H1 (cell line): ENCODE data around the gene GADD45B. TPM values are rescaled to one million over a fixed set of nuclear protein-coding genes. Genes with fewer than 3 reads are reported as not detected.

ENCODE experiments used
- CTCF ChIA-PET: fragments of 300-600 bp; sonication (Branson Sonifier 250); formaldehyde crosslinking; loops from one replicate; lab custom pipeline; 2021; ENCODE audit not compliant: partially characterized antibody; lab: Charles Lee
- POLR2A ChIA-PET: fragments of 300-600 bp; sonication (Branson Sonifier 250); formaldehyde crosslinking; loops from one replicate; lab custom pipeline; 2021; ENCODE audit warnings: inconsistent platforms; ENCODE audit not compliant: partially characterized antibody; lab: Charles Lee
- DNase-seq, 2 experiments: peaks; one replicate each; pipeline versions ENCODE4 v3.0.0 to v3.0.0-alpha.2; 2010 to 2022; ENCODE audit warnings: low spot score in 2 of 2, low read depth in 1 of 2, mixed read lengths in 1 of 2
- FAIRE-seq: peaks from 2 replicates; lab custom pipeline; 2011; peaks lifted over from hg19 to GRCh38; lab: Jason Lieb, UNC
- H2AFZ ChIP-seq: 2 replicates; pipeline ENCODE4 v1.8.1; 2012; ENCODE audit warnings: low read length, inconsistent platforms
- H2AK5ac ChIP-seq: 2 replicates; pipeline ENCODE4 v1.6.1; 2013; ENCODE audit warnings: low read depth, low read length
- H2BK120ac ChIP-seq: replicated peaks from 2 replicates; pipeline ENCODE3; 2013; ENCODE audit warnings: low read depth, low read length, inconsistent platforms
- H2BK12ac ChIP-seq: 2 replicates; pipeline ENCODE4 v1.6.1; 2013; ENCODE audit warnings: low read depth, low read length
- H2BK15ac ChIP-seq: 2 replicates; pipeline ENCODE4 v1.6.1; 2013; ENCODE audit warnings: low read length
- H2BK20ac ChIP-seq: 2 replicates; pipeline ENCODE4 v1.6.1; 2013; ENCODE audit warnings: low read length
- H2BK5ac ChIP-seq: 2 replicates; pipeline ENCODE4 v1.6.1; 2013; ENCODE audit warnings: low read depth, low read length
- H3K14ac ChIP-seq: 2 replicates; pipeline ENCODE4 v1.6.1; 2013; ENCODE audit warnings: inconsistent platforms; ENCODE audit not compliant: insufficient read length
- H3K18ac ChIP-seq: 2 replicates; pipeline ENCODE4 v1.6.1; 2013; ENCODE audit warnings: low read length; ENCODE audit errors: extremely low read depth
- H3K23ac ChIP-seq: 2 replicates; pipeline ENCODE4 v1.6.1; 2013; ENCODE audit warnings: inconsistent platforms; ENCODE audit not compliant: insufficient read length
- H3K23me2 ChIP-seq: 2 replicates; pipeline ENCODE4 v1.6.1; 2013; ENCODE audit warnings: low read depth, low read length
- H3K27ac ChIP-seq: 2 replicates; pipeline ENCODE4 v1.6.1; 2011; ENCODE audit warnings: low read depth, low read length, inconsistent platforms
- H3K27me3 ChIP-seq, 4 experiments: replicated peaks in 1 of 4; 1 replicate in 1 of 4; 2 replicates in 3 of 4; pipeline versions ENCODE4 v1.6.1 to v1.8.1; 2011 to 2013; ENCODE audit warnings: low read length in 3 of 4, mild to moderate bottlenecking in 3 of 4, inconsistent platforms in 2 of 4, mixed read lengths in 2 of 4, moderate library complexity in 1 of 4; ENCODE audit not compliant: control insufficient read depth in 3 of 4, insufficient read depth in 3 of 4; ENCODE audit errors: extremely low read depth in 1 of 4
- H3K36me3 ChIP-seq, 4 experiments: 2 replicates each; pipeline versions ENCODE4 v1.6.1 to v1.8.1; 2011 to 2013; ENCODE audit warnings: mild to moderate bottlenecking in 4 of 4, low read length in 3 of 4, moderate library complexity in 2 of 4, control low read depth in 1 of 4, inconsistent platforms in 1 of 4; ENCODE audit not compliant: insufficient read depth in 4 of 4, control insufficient read depth in 2 of 4
- H3K4ac ChIP-seq: replicated peaks from 2 replicates; pipeline ENCODE3; 2013; ENCODE audit warnings: low read length, low read depth, mixed read lengths, inconsistent platforms; ENCODE audit not compliant: insufficient read length
- H3K4me1 ChIP-seq, 4 experiments: replicated peaks in 1 of 4; 1 replicate in 1 of 4; 2 replicates in 3 of 4; pipeline versions ENCODE4 v1.6.1 to v1.8.1; 2011 to 2013; ENCODE audit warnings: low read length in 3 of 4, inconsistent platforms in 2 of 4, mixed read lengths in 1 of 4; ENCODE audit not compliant: insufficient read depth in 4 of 4, control insufficient read depth in 3 of 4
- H3K4me2 ChIP-seq, 2 experiments: 2 replicates each; pipeline versions ENCODE4 v1.6.1 to v1.8.1; 2011 to 2013; ENCODE audit warnings: low read depth in 2 of 2, low read length in 2 of 2, control low read depth in 1 of 2, inconsistent platforms in 1 of 2, mild to moderate bottlenecking in 1 of 2; ENCODE audit not compliant: insufficient read depth in 1 of 2
- H3K4me3 ChIP-seq, 4 experiments: fragments of 200-600, 300-600 bp in 1 of 4; sonication (generic), shearing (Covaris generic), sonication (Bioruptor Twin) in 1 of 4; 2 replicates each; pipeline versions ENCODE4 v1.5.1 to v1.8.1; 2011 to 2016; ENCODE audit warnings: low read length in 4 of 4, low read depth in 3 of 4, control low read depth in 2 of 4, inconsistent platforms in 2 of 4, mild to moderate bottlenecking in 2 of 4, mixed read lengths in 1 of 4, moderate library complexity in 1 of 4; ENCODE audit not compliant: insufficient read depth in 2 of 4; ENCODE audit errors: extremely low read depth in 1 of 4
- H3K56ac ChIP-seq: replicated peaks from 2 replicates; pipeline ENCODE3; 2013; ENCODE audit warnings: low read depth, mild to moderate bottlenecking, mixed read lengths, low read length, inconsistent platforms; ENCODE audit not compliant: insufficient read length
- H3K79me1 ChIP-seq: 2 replicates; pipeline ENCODE4 v1.6.1; 2013; ENCODE audit warnings: low read depth, low read length, control low read depth
- H3K79me2 ChIP-seq, 2 experiments: 2 replicates each; pipeline versions ENCODE4 v1.6.1 to v1.8.1; 2012 to 2013; ENCODE audit warnings: low read length in 2 of 2, mild to moderate bottlenecking in 2 of 2, inconsistent platforms in 1 of 2; ENCODE audit not compliant: insufficient read depth in 2 of 2, control insufficient read depth in 1 of 2
- H3K9ac ChIP-seq, 4 experiments: replicated peaks in 1 of 4; 1 replicate in 1 of 4; 2 replicates in 3 of 4; pipeline versions ENCODE4 v1.6.1 to v1.8.1; 2011 to 2013; ENCODE audit warnings: low read depth in 3 of 4, low read length in 3 of 4, control low read depth in 2 of 4, mild to moderate bottlenecking in 2 of 4, moderate library complexity in 2 of 4, inconsistent platforms in 1 of 4; ENCODE audit errors: extremely low read depth in 1 of 4
- H3K9me3 ChIP-seq, 2 experiments: 2 replicates each; pipeline versions ENCODE4 v1.6.1 to v1.8.1; 2012 to 2013; ENCODE audit warnings: mild to moderate bottlenecking in 2 of 2, moderate library complexity in 2 of 2, control low read depth in 1 of 2, inconsistent platforms in 1 of 2, low read depth in 1 of 2, low read length in 1 of 2, mixed read lengths in 1 of 2; ENCODE audit not compliant: insufficient read depth in 2 of 2
- H4K20me1 ChIP-seq, 2 experiments: replicated peaks in 1 of 2; 2 replicates each; pipeline versions ENCODE3 to v1.8.1; 2011 to 2013; ENCODE audit warnings: inconsistent platforms in 2 of 2, low read length in 2 of 2, mild to moderate bottlenecking in 1 of 2; ENCODE audit not compliant: insufficient read depth in 2 of 2, control insufficient read depth in 1 of 2
- H4K5ac ChIP-seq: 2 replicates; pipeline ENCODE4 v1.6.1; 2013; ENCODE audit warnings: low read length, low read depth, mixed read lengths, inconsistent platforms; ENCODE audit not compliant: insufficient read length
- H4K8ac ChIP-seq: 2 replicates; pipeline ENCODE4 v1.8.0; 2013; ENCODE audit warnings: mild to moderate bottlenecking, moderate library complexity, low read length, inconsistent platforms; ENCODE audit not compliant: insufficient read depth; ENCODE audit errors: extremely low read depth
- H4K91ac ChIP-seq: replicated peaks from 2 replicates; pipeline ENCODE3; 2013; ENCODE audit warnings: low read length, mixed read lengths, inconsistent platforms; ENCODE audit not compliant: insufficient read length
- EGR1 ChIP-seq: IDR thresholded peaks from 2 replicates; pipeline ENCODE4 v1.6.1; 2011; ENCODE audit warnings: low read depth, low read length, borderline replicate concordance
- NRF1 ChIP-seq: IDR thresholded peaks from 2 replicates; pipeline ENCODE4 v1.6.1; 2011; ENCODE audit warnings: mild to moderate bottlenecking, low read depth, low read length, improper control_type of control experiment
- PHF8 ChIP-seq: fragments of 200-600 bp; sonication (generic); conservative IDR thresholded peaks from 2 replicates; pipeline ENCODE4 v1.7.1; 2012; ENCODE audit warnings: low read depth, mild to moderate bottlenecking, inconsistent platforms, low read length, moderate library complexity
- RNF2 ChIP-seq: fragments of 200-900, 300-1000 bp; sonication (generic); IDR thresholded peaks from 2 replicates; pipeline ENCODE4 v1.7.1; 2016; ENCODE audit warnings: borderline replicate concordance, low read depth, mild to moderate bottlenecking, antibody characterized with exemption, low read length; ENCODE audit not compliant: poor library complexity, severe bottlenecking; ENCODE audit errors: missing control alignments
- RXRA ChIP-seq: IDR thresholded peaks from 2 replicates; pipeline ENCODE4 v1.6.1; 2011; ENCODE audit warnings: low read depth, mild to moderate bottlenecking, low read length, moderate library complexity; ENCODE audit not compliant: insufficient read depth
- SP4 ChIP-seq: IDR thresholded peaks from 2 replicates; pipeline ENCODE4 v1.6.1; 2012; ENCODE audit warnings: low read length, inconsistent platforms
- TBP ChIP-seq: IDR thresholded peaks from 2 replicates; pipeline ENCODE4 v1.6.1; 2011; ENCODE audit warnings: low read depth, low read length, improper control_type of control experiment
- YY1 ChIP-seq: IDR thresholded peaks from 2 replicates; pipeline ENCODE4 v1.6.1; 2011; ENCODE audit warnings: low read depth, mild to moderate bottlenecking, low read length
- WGBS, 2 experiments: shearing (Covaris generic) in 1 of 2; methylation state at CpG; one replicate each; pipeline versions ENCODE4 v1.1.6 to v1.1.7; 2013 to 2015; ENCODE audit warnings: low lambda C conversion rate in 2 of 2, mixed read lengths in 2 of 2, inconsistent platforms in 1 of 2, low coverage in 1 of 2, missing lambda C conversion rate in 1 of 2; ENCODE audit not compliant: insufficient replicate concordance in 2 of 2, insufficient coverage in 1 of 2, insufficient read length in 1 of 2; ENCODE audit errors: extremely low coverage in 1 of 2, missing lambda C conversion rate in 1 of 2; 5-methylcytosine and 5-hydroxymethylcytosine counted together
- polyA plus RNA-seq, 7 experiments: library from polyadenylated mRNA; depleted of rRNA in 3 of 7; stranded (reverse) in 5 of 7; unstranded in 2 of 7; fragments of >200 nt in 5 of 7; fragments of 200-250 nt in 2 of 7; gene quantifications; 1 replicate in 5 of 7; 2 replicates in 1 of 7; 4 replicates in 1 of 7; pipeline versions ENCODE4 v1.2.1 to v1.2.3, GENCODE V29; 2011 to 2013; ENCODE audit warnings: missing spikeins in 2 of 7, mixed read lengths in 2 of 7
- total RNA-seq: library from RNA; stranded (reverse); fragmentation: NEBNext Ultra II Directional; extraction: Animal tissue kit (Norgen Biotek cat#: 25700); gene quantifications from 2 replicates; pipeline ENCODE4 v1.2.1, GENCODE V29; 2021
- TF ChIP-seq, protein P1 (sequence below): IDR thresholded peaks from 2 replicates; pipeline ENCODE4 v1.6.1; 2011; ENCODE audit warnings: low read length, improper control_type of control experiment
- TF ChIP-seq, protein P2 (sequence below): IDR thresholded peaks from 2 replicates; pipeline ENCODE4 v1.6.1; 2012; ENCODE audit warnings: low read length, inconsistent platforms
- TF ChIP-seq, protein P3 (sequence below): IDR thresholded peaks from 2 replicates; pipeline ENCODE4 v1.6.1; 2012; ENCODE audit warnings: inconsistent platforms

Gene GADD45B
- total and polyA plus RNA-seq, 2 of the 8 experiments (the other 6 are each of a cell fraction or from before 2014, with no cell fraction given): 7.4 to 11.4 TPM

DNA sequence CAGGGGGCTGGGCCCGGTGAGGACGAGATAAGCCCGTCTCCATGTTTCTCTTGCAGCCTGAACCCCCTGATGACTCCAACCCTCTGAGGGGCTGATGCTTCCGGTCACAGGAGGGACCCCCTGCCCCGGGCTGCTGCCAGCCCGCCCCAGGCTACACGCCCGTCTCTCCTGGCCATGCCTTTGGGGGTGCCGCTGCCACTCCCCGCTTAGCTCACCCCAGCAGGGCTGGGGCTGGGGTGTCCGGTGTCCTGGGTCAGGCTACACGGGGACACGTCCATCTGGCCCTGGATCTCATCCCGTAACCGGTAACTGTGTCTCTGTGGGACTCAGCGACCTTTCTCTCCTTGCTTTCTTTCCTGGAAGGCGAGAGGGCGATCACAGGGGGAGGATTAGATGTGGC lies 40.8 kb downstream of the GADD45B start:
- FAIRE-seq: no peak
- Histone ChIP-seq H3K79me1 (no peaks in the 10 kb centered on the region), H4K5ac (no peak overlapping the region), H3K56ac (no peak overlapping the region), H4K8ac (peak overlapping the region; percentile 45; the same call in 1 of the 2 replicates), H3K79me2 (no peaks in the 10 kb centered on the region), H3K27ac (no peak overlapping the region), H3K23me2 (no peaks in the 10 kb centered on the region), H2AFZ (no peak overlapping the region), H2BK20ac (no peak overlapping the region), H3K4me3 (no peak overlapping the region), H3K4ac (no peak overlapping the region), H3K9me3 (no peaks in the 10 kb centered on the region), H4K91ac (no peak overlapping the region), H3K14ac (no peak overlapping the region), H3K36me3 (no peaks in the 10 kb centered on the region), H3K27me3 (no peaks in the 10 kb centered on the region), H2BK12ac (no peak overlapping the region), H4K20me1 (no peaks in the 10 kb centered on the region), H3K18ac (no peak overlapping the region), H2BK15ac (no peak overlapping the region), H2BK5ac (no peak overlapping the region), H3K4me1 (peaks cover 0 to 9% (median 6%) of the 10 kb centered on the region in 4 experiments; a peak in 5 of 7 replicates), H2BK120ac (no peak overlapping the region), H3K23ac (no peak overlapping the region), H3K4me2 (no peak overlapping the region), H2AK5ac (peak overlapping the region; percentile 39; the same call in 1 of the 2 replicates), H3K9ac (no peak overlapping the region)
- 87% methylated on average over 18 of the region's 18 CpGs; no CpG with 5 or more reads in 1 of the 2 experiments for WGBS, 2 experiments
- no peak for DNase-seq
- POLR2A ChIA-PET: interaction anchor here (5.6 kb wide), 1 partner anchor 40 kb away, joined by 37 read pairs; the partner anchor contains the start of gene GADD45B
- CTCF ChIA-PET: interaction anchor here (0.8 kb wide), 1 partner anchor 51 kb away, joined by 4 read pairs; no protein-coding TSS in a partner anchor
- TF ChIP-seq RNF2 (no peak), NRF1 (no peak), EGR1 (no peak), TBP (no peak), YY1 (no peak), SP4 (no peak), RXRA (no peak), PHF8 (no peak)
- TF ChIP-seq, protein P1, sequence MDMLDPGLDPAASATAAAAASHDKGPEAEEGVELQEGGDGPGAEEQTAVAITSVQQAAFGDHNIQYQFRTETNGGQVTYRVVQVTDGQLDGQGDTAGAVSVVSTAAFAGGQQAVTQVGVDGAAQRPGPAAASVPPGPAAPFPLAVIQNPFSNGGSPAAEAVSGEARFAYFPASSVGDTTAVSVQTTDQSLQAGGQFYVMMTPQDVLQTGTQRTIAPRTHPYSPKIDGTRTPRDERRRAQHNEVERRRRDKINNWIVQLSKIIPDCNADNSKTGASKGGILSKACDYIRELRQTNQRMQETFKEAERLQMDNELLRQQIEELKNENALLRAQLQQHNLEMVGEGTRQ: no peak
- TF ChIP-seq, protein P2, sequence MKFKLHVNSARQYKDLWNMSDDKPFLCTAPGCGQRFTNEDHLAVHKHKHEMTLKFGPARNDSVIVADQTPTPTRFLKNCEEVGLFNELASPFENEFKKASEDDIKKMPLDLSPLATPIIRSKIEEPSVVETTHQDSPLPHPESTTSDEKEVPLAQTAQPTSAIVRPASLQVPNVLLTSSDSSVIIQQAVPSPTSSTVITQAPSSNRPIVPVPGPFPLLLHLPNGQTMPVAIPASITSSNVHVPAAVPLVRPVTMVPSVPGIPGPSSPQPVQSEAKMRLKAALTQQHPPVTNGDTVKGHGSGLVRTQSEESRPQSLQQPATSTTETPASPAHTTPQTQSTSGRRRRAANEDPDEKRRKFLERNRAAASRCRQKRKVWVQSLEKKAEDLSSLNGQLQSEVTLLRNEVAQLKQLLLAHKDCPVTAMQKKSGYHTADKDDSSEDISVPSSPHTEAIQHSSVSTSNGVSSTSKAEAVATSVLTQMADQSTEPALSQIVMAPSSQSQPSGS: no peak
- TF ChIP-seq, protein P3, sequence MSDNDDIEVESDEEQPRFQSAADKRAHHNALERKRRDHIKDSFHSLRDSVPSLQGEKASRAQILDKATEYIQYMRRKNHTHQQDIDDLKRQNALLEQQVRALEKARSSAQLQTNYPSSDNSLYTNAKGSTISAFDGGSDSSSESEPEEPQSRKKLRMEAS: no peak
